ENCODE measurements around the gene CLDN1. TPM values are rescaled to one million over a fixed set of nuclear protein-coding genes. Genes with fewer than 3 reads are reported as not detected.
A peak's percentile ranks its signal among the peaks of the same experiment; 100 is the strongest.

CLDN1 gene
- total and polyA plus RNA-seq, 2 of the 8 experiments (the other 6 are each of a cell fraction or from before 2014, with no cell fraction given), result 3.1 to 6.1 TPM

GRCh38 chr3:190339130-190339529 is 16.9 kb upstream of the CLDN1 start:
- no peak overlapping the region for H2BK5ac ChIP-seq (ENCODE audit: low read depth, low read length)
- FAIRE-seq, result no peak
- POLR2A ChIA-PET (ENCODE audit: partially characterized antibody), result no interaction called here
- H2BK20ac ChIP-seq (ENCODE audit: low read length), result no peak overlapping the region
- no peak overlapping the region for H3K18ac ChIP-seq (ENCODE audit: extremely low read depth, low read length)
- no peaks in the 10 kb centered on the region for H3K79me1 ChIP-seq (ENCODE audit: low read depth, low read length)
- no peak overlapping the region for H3K4me3 ChIP-seq (ENCODE audit: extremely low read depth in 1 of 4, insufficient read depth in 2 of 4, low read depth in 3 of 4, low read length in 4 of 4)
- no peak overlapping the region for H3K4ac ChIP-seq (replicated peaks; ENCODE audit: insufficient read length, low read depth, low read length)
- no peaks in the 10 kb centered on the region for H3K9me3 ChIP-seq (ENCODE audit: insufficient read depth in 2 of 2, low read depth in 1 of 2, low read length in 1 of 2)
- no peak overlapping the region for H3K4me2 ChIP-seq (ENCODE audit: insufficient read depth in 1 of 2, low read depth in 2 of 2, low read length in 2 of 2)
- H2BK120ac ChIP-seq (replicated peaks; ENCODE audit: low read depth, low read length), result no peak overlapping the region
- no peak overlapping the region for H4K8ac ChIP-seq (ENCODE audit: extremely low read depth, insufficient read depth, low read length)
- H3K27me3 ChIP-seq (replicated peaks in 1 of 4; ENCODE audit: control insufficient read depth in 3 of 4, extremely low read depth in 1 of 4, insufficient read depth in 3 of 4, low read length in 3 of 4), result no peaks in the 10 kb centered on the region
- H3K9ac ChIP-seq (replicated peaks in 1 of 4; ENCODE audit: extremely low read depth in 1 of 4, low read depth in 3 of 4, low read length in 3 of 4), result no peak overlapping the region
- H3K79me2 ChIP-seq (ENCODE audit: control insufficient read depth in 1 of 2, insufficient read depth in 2 of 2, low read length in 2 of 2), result no peaks in the 10 kb centered on the region
- H2AFZ ChIP-seq (ENCODE audit: low read length), result no peak overlapping the region
- no peak overlapping the region for H4K5ac ChIP-seq (ENCODE audit: insufficient read length, low read depth, low read length)
- CTCF ChIA-PET (ENCODE audit: partially characterized antibody), result interaction anchor here (0.7 to 7.7 kb wide), 9 partner anchors 12 to 113 kb away, joined by 3 to 36 read pairs (median 3); partner anchors contain the start of gene CLDN1
- no peak overlapping the region for H2BK15ac ChIP-seq (ENCODE audit: low read length)
- no peak overlapping the region for H3K14ac ChIP-seq (ENCODE audit: insufficient read length)
- no peak overlapping the region for H2BK12ac ChIP-seq (ENCODE audit: low read depth, low read length)
- H3K56ac ChIP-seq (replicated peaks; ENCODE audit: insufficient read length, low read depth, low read length), result no peak overlapping the region
- H3K4me1 ChIP-seq (replicated peaks in 1 of 4; ENCODE audit: control insufficient read depth in 3 of 4, insufficient read depth in 4 of 4, low read length in 3 of 4), result no peaks in the 10 kb centered on the region
- H4K91ac ChIP-seq (replicated peaks; ENCODE audit: insufficient read length, low read length), result no peak overlapping the region
- DNase-seq (ENCODE audit: low read depth in 1 of 2, low spot score in 2 of 2), result no peak
- no peak overlapping the region for H3K23ac ChIP-seq (ENCODE audit: insufficient read length)
- H2AK5ac ChIP-seq (ENCODE audit: low read depth, low read length), result no peak overlapping the region
- no peak overlapping the region for H3K27ac ChIP-seq (ENCODE audit: low read depth, low read length)
- no peaks in the 10 kb centered on the region for H4K20me1 ChIP-seq (replicated peaks in 1 of 2; ENCODE audit: control insufficient read depth in 1 of 2, insufficient read depth in 2 of 2, low read length in 2 of 2)
- H3K36me3 ChIP-seq (ENCODE audit: control insufficient read depth in 2 of 4, insufficient read depth in 4 of 4, low read length in 3 of 4), result no peaks in the 10 kb centered on the region
- TF ChIP-seq USF2 (IDR thresholded peaks at IDR 0.05; ENCODE audit: low read length), result no peak
- no peak for TF ChIP-seq RFX5 (IDR thresholded peaks at IDR 0.05; ENCODE audit: borderline replicate concordance, low read depth, low read length)
- TF ChIP-seq JUN (IDR thresholded peaks at IDR 0.05; ENCODE audit: low read depth, low read length), result no peak
- peak; percentile 5 to 19; a peak in 1 of 4 replicates for TF ChIP-seq RAD21 (IDR thresholded peaks at IDR 0.05 in 1 of 2, conservative IDR thresholded peaks at IDR 0.05 in 1 of 2; ENCODE audit: low read depth in 2 of 2, low read length in 2 of 2)
- TF ChIP-seq CTCF (IDR thresholded peaks at IDR 0.05; ENCODE audit: control extremely low read depth in 1 of 3, insufficient read depth in 1 of 3, low read depth in 1 of 3, low read length in 3 of 3), result peak in 1 of 3 experiments; percentile 11; a peak in 2 of 4 replicates
- no peak for TF ChIP-seq HDAC2 (IDR thresholded peaks at IDR 0.05; ENCODE audit: borderline replicate concordance in 1 of 2, low read depth in 2 of 2, low read length in 2 of 2)
- no peaks in the 10 kb centered on the region for H3K23me2 ChIP-seq (ENCODE audit: low read depth, low read length)

All from H1 (cell line).